NCI-H1092 treated with DMSO at 0.1 percent for 48 hours (cell line): ENCODE measurements around the gene NIPAL3.

ENCODE experiments used
- DNase-seq: peaks from one replicate; lab custom pipeline; 2025; lab: John Stamatoyannopoulos, UW

NIPAL3 gene

DNA sequence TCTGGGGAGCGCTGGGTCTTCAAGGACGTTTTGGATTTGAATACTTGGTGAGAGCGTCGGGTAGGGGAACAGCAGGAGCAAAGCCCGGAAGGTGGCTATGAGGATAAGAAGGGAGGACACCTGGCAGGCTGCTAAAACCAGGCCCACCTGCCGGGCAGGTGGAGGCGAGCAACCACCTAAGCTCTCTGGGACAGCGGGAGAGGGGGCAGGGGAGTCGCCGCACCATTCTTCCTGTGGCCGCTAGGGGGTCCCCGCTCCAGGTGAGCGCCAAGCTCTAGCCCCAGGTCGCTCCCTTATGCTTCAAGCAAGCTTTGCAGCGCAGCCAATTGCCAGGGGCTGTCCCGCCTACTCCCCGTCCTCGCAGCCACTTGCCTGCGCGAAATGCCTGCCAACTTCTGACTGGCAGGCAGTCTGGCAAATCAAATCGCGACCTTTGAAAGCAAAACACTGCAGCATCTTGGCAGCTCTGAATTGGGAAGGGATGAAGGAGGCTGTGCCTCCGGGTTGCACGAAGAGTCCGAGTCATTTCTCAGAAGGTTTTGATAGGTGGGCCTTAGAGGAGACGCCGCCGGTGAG, at the start of gene NIPAL3:
TSS of gene NIPAL3 (plus strand) at position 469 of the 576 bp plus-strand sequence. CDS start 3,746 bp downstream, outside the sequence.
- peak; percentile 99 for DNase-seq

DNA sequence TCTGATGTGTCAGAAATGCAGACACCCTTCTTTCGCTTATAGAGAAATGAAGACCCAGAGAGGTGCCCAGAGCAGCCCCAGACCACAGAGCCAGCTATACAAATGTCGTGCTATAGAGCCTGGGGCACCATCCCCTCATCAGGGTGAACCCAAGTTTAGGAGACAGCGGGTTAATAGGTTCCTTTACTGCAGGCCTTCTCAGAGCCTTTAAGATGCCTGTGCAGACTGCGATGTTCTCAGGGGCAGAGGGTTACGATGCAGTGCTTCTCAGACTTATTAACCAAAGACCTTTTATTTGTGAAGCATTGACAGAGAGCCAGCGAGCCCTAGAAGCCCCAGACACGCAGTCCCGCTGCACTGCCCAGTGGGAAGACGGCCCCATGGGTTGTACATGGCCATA, 48.9 kb upstream of the NIPAL3 start:
- DNase-seq: no peak

DNA sequence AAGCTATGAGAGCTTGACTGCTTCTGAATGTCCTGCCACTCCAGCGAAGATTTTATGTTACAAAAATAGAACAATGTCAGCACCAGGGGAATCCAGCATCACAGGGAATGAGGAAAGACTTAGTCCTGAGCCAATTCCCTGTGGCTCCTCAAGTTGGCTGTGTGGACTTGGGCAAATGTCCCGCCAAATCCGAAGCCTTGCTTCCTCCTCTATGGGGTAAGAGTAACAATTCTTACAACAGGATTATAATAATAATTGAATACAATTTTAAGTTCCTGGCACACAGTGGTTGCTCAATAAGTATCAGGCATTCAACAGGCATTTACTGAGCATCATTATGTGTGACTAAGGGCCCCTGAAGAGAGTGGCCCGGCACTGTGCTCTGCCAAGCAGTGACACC, 46.4 kb upstream of the NIPAL3 start:
- DNase-seq: no peak

GRCh38 chr1:24369801-24370200, 45.8 kb upstream of the NIPAL3 start:
- DNase-seq: no peak

DNA sequence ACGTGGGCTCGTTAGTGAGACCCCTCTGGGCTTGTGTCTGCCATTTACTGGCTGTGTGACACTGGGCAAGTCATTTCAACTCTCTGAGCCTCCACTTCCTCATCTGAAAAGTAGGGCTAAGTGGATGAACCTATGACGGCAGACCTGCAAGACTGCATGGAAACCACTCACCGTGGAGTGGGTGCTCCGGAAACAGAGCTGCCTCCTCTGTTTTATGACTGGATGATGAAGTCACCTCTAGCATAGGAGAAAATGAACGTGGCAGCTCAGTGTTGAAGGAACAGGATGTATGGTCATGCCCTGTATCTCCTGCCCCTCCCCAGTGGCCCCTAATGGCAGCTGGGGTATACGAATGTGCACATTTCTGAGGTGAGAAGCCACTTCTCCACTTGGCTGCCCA, 42.6 kb upstream of the NIPAL3 start:
- DNase-seq: no peak

DNA sequence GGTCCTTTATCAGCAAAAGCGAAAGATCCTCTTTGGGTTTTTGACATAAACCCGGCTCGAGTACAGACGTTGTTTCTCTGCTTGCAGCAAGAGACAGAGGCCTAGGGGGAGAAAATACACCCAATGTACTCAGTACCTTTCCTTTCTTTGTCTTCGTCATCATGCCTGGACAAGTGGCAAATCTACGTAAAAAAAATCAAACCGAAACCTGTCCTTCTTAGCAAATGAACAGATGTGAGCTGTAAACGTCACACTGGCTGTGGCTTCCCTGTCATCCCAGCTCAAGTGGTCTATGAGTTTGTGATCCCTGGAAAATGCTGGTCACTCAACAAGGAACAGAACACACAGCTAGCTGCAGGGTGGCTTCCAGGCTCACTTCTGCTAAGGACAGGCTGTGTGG, 41.9 kb upstream of the NIPAL3 start:
- no peak for DNase-seq

GRCh38 chr1:24374891-24375786, 40.5 kb upstream of the NIPAL3 start:
- peak; percentile 34 for DNase-seq

DNA sequence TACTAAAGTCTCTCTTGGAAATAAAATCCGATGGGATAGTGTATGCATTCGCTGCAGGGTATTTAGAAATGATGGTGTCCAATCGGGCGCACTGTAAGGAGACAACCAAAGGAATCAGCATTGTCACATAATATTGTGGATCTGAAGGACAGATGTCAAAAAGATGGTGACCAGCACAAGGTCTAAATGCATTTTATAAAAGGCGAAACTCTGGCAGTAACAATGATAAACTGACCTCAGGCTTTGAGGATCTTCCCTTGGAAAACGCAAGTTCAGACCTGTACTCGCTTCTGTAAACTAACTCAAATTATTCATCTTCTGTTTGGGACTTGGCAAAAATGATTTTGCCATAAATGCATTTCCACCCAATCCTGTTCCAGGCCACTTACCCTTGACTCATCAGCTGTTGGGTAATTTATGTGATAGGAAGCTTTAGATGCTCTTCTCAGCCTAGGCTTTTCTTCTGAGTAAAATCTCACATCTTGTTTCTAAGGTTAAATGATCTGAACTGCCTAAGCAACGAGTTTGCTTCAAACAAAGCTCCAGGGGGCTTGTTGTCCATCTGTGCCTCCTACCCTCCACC, 35.8 kb upstream of the NIPAL3 start:
- no peak for DNase-seq

DNA sequence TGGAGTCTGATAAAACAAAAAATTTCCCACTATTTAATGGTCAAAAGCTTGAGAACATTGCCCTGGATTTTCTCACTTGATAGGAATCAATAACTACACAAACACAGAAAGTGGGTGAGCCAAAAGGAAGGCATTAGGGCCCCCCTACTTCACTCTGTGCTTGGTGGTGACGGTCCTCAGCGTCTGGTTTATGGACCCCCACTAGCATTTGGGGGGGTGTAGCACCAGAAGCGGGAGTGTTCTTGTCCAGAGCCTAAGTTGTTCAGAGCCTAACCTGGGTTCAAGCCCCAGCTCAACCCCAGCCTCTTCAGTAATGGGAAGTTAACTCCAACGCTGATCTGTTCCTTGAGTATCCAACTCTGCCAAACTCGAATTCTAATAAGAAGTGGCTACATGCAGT, 35.1 kb upstream of the NIPAL3 start:
- DNase-seq: no peak

GRCh38 chr1:24381256-24381655, 34.3 kb upstream of the NIPAL3 start:
- DNase-seq: no peak

DNA sequence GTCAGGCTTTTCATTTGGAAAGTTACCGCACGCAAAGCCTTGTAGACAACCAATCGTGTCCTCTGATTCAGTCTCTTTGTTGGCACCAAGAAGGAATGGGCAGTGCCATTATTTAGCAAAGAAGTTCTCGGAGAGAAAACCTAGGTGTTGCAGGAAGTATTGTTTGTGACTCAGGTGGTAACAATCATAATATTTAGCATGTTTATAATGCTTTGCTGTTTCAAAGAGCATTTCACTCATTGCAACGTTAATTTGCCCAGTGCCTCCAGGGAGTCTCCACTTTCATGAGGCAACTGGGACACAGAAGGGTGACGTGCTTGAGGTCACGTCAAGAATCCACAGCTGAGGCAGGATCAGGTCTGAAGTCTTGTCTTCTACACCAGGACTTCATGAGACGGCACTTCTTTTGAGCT, 33.4 kb upstream of the NIPAL3 start:
- no peak for DNase-seq

- no peak for DNase-seq
Observed at GRCh38 chr1:24383381-24383940, 32.1 kb upstream of the NIPAL3 start.

DNA sequence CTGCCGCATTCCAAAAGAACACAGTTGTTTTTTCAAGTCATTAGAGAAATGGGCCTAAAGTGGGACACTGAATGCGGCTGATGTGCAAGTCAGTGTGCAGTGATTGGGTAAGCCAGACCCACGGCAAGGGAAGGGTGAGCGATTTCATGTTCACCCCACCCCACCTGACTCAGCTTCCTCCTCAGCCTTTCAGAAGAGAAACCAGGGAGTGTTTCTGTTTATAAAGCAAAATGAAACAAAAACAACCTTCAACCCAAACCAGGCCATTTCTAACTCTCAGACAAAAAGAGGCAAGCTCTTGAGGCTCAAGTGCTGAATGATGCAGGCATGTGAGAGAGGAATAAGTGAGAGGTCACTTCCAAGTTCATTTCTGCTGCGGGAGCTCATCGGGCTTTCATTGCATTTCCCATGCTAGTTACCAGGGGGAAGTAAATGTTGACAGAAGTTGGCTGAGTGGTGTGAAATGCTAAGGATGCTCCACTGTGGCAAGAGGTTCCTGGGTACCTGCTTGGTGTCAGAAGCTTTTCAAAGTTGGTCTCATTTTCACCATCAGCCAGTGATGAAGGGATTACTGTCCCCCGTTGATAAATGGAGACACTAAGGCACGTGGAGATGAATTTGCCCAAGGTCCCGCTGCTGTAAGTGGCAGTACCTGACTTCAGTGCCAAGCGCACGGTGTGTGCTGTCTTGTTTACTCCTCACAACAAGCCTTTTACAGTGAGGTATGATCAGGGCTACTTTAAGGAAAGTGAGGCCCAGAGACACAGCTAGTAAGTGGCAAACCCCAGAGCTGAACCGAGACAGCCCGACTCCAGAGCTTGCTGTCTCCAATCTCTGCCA, 31.1 kb upstream of the NIPAL3 start:
- no peak for DNase-seq

DNA sequence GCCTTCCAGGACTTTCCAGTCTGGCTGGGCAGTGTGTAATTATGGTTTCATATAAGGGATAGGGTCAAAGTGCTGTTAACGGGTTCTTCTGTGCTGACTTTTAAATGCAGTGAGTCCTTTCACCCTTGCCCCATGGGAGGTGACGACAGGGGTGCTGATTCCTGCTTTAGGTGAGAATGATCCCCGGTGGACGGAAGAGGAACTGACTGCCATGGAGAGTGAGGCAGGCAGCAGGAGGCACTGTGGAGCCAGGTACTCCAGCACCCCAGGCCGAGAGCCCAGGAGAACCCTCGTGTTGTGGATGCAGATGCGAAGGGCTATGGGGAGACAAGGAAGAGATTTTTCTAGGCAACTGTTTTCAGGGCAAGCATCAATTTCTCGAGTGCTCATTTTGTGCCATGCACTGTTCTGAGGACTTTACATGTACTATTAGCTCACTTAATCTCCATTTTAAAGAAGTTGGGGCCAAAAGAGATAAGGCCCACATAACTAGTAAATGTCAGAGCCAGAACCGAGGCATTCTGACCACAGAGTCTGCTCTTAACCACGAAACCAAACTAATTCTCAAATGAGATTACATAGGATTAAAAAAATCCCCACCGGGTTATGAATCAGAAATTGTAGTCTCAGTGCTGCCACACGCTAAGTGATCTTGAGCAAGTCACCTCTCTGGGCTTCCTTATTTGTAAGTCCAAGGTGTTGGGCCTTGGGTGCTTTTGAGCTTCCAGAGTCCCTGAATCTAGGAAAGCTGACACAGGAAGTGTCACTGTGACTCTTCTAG, 30.3 kb upstream of the NIPAL3 start:
- no peak for DNase-seq

DNA sequence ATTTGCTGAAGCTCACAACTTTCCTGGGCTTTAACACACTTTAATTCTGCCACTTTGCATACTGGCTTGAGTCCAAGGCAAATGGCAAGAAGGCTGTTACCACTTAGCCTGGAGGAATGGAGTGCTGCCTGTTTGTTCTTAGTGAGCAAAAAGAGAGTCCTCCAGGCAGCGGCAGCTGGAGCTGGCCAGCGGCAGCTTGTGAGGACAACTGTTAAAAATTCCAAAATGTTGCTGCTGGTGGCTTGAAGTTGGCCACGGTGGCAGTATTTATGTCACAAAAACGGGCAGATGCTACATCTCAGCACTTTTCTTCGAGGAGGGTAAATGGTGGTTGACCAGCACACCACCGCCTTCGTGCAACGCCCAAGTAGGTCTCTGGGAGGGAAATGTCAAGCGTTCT, 29.4 kb upstream of the NIPAL3 start:
- DNase-seq: no peak

GRCh38 chr1:24386931-24387330, 28.7 kb upstream of the NIPAL3 start:
- DNase-seq: no peak

- DNase-seq: no peak
Observed at GRCh38 chr1:24387636-24388175, 27.9 kb upstream of the NIPAL3 start.

DNA sequence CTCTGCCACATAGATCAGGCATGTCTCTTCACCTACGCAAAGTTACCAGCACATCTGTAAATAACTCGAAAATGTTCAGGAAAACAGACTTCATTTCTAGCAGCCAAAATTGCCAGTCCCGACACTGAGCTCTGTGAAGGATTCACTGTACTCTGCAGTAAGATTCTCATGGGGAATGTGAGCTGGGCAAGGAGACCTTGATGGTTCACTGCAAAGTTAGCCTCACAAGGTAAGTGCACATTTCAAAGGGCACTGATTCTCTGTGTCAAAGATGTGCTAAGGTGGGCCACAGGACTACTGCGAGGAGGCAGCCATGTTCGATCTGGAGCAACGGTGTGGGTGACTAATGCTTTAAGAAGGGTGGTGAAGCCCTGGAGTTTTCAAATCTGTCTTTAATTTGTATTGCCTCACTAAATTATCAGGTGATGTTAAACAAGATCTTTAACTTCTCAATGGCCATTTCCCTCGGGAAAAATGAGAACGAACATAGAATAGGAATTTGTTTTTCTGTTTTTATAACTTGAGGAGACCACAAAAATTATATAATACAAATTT, 27.2 kb upstream of the NIPAL3 start:
- DNase-seq: no peak

DNA sequence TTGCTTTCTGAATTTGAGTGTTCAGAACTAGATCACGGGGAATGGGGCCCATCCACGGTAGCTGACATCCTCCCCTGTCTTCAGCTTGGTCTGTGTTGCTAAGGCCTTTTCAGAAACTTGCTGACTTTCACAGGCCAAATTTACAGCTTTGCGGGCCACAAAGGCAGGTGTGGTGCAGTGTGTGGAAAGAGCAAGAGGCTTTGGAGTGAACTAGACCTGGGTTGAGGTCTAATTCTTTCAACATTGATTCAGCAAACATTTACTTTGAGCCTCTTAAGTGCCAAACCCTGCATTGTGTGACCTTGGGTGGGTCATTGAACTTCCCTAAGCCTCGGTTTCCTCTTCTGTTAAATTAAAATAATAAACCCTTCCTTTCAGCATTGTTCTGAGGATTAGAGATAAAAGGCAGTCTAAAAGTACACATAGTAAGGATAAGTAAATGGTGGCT, 26.3 kb upstream of the NIPAL3 start:
- DNase-seq: no peak
